DOHH2 (cell line): ENCODE measurements around the gene ARHGAP22.

ENCODE experiments used
- H3F3A ChIP-seq: fragments of 200-600 bp; sonication (generic), shearing (Covaris generic); 2 replicates; pipeline ENCODE4 v1.6.0; 2016; ENCODE audit warnings: antibody characterized with exemption, mild to moderate bottlenecking; ENCODE audit not compliant: control insufficient read depth, insufficient read depth
- H3K27ac ChIP-seq: fragments of 200-600 bp; sonication (generic); 2 replicates; pipeline ENCODE4 v1.5.1; 2014; ENCODE audit warnings: low read depth, mild to moderate bottlenecking, low read length, moderate library complexity
- H3K27me3 ChIP-seq: fragments of 200-600 bp; sonication (generic); 2 replicates; pipeline ENCODE4 v1.6.1; 2014; ENCODE audit warnings: mild to moderate bottlenecking, low read length, mixed read lengths; ENCODE audit not compliant: control insufficient read depth
- H3K36me3 ChIP-seq: fragments of 200-600 bp; sonication (generic); 2 replicates; pipeline ENCODE4 v1.6.1; 2014; ENCODE audit warnings: mild to moderate bottlenecking, low read length, moderate library complexity, mixed read lengths; ENCODE audit not compliant: control insufficient read depth
- H3K4me1 ChIP-seq: fragments of 200-600 bp; sonication (generic); 2 replicates; pipeline ENCODE4 v1.6.1; 2014; ENCODE audit warnings: mild to moderate bottlenecking, low read length, mixed read lengths; ENCODE audit not compliant: control insufficient read depth
- H3K4me2 ChIP-seq: fragments of 200-600 bp; sonication (generic); 2 replicates; pipeline ENCODE4 v1.6.0; 2014; ENCODE audit warnings: mild to moderate bottlenecking, low read length, moderate library complexity
- H3K4me3 ChIP-seq: fragments of 200-600 bp; sonication (generic); 2 replicates; pipeline ENCODE4 v1.5.1; 2014; ENCODE audit warnings: mild to moderate bottlenecking, low read length, mixed read lengths
- H3K79me2 ChIP-seq: fragments of 200-600 bp; sonication (generic); 2 replicates; pipeline ENCODE4 v1.6.1; 2014; ENCODE audit warnings: mild to moderate bottlenecking, low read length, mixed read lengths; ENCODE audit not compliant: control insufficient read depth
- H3K9me2 ChIP-seq: fragments of 200-600 bp; sonication (generic); replicated peaks from 2 replicates; pipeline ENCODE4 v1.6.1; 2014; ENCODE audit warnings: mild to moderate bottlenecking, low read length, mixed read lengths; ENCODE audit not compliant: control insufficient read depth
- H3K9me3 ChIP-seq: fragments of 200-600 bp; sonication (generic); 2 replicates; pipeline ENCODE4 v1.6.1; 2014; ENCODE audit warnings: antibody characterized with exemption, low read length, mixed read lengths; ENCODE audit not compliant: control insufficient read depth, insufficient read depth
- H4K20me1 ChIP-seq: fragments of 200-600 bp; sonication (generic); 2 replicates; pipeline ENCODE4 v1.6.0; 2014; ENCODE audit warnings: low read depth, mild to moderate bottlenecking, antibody characterized with exemption, low read length, moderate library complexity; ENCODE audit not compliant: control insufficient read depth, insufficient read depth
- EZH2phosphoT487 ChIP-seq: fragments of 200-600 bp; sonication (generic); IDR thresholded peaks from 2 replicates; pipeline ENCODE4 v1.6.1; 2017; ENCODE audit warnings: borderline replicate concordance, mild to moderate bottlenecking, antibody characterized with exemption, low read length, moderate library complexity, mixed read lengths
- TF ChIP-seq, protein P1 (sequence below): fragments of 200-600 bp; sonication (generic); IDR thresholded peaks from one replicate; pipeline ENCODE4 v1.5.1; 2014; ENCODE audit warnings: antibody characterized with exemption, mild to moderate bottlenecking, low read depth, low read length; ENCODE audit not compliant: poor library complexity, severe bottlenecking

ARHGAP22 gene

DNA sequence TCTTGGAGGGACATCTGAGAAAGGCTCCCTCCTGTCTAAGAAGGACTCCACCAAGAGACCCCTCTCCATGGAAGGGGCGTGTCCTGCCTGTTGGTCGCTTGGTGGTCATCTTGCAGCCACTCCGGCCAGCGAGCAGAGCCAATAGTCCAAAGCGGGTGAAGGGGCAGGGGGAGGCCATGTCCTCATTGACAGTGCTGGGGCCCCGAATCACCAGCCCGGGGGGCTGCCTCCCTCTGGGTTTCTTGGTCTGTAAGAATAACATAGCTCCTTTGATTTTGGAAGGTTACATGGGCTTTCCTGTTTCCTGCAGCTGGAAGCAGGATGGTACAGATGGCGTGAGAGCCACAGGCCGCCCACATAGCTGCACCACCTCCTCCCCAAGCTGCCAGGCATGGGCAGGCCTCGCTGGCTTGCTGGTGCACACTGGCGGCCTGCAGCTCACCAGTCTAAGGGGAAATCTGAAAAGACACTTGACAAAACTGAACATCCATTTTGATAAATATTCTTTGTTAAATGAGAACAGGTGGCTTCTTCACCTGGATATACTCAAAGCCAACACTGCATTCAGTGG, 105.8 kb downstream of the ARHGAP22 start:
- TF ChIP-seq, protein P1, sequence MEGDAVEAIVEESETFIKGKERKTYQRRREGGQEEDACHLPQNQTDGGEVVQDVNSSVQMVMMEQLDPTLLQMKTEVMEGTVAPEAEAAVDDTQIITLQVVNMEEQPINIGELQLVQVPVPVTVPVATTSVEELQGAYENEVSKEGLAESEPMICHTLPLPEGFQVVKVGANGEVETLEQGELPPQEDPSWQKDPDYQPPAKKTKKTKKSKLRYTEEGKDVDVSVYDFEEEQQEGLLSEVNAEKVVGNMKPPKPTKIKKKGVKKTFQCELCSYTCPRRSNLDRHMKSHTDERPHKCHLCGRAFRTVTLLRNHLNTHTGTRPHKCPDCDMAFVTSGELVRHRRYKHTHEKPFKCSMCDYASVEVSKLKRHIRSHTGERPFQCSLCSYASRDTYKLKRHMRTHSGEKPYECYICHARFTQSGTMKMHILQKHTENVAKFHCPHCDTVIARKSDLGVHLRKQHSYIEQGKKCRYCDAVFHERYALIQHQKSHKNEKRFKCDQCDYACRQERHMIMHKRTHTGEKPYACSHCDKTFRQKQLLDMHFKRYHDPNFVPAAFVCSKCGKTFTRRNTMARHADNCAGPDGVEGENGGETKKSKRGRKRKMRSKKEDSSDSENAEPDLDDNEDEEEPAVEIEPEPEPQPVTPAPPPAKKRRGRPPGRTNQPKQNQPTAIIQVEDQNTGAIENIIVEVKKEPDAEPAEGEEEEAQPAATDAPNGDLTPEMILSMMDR: no peak
- no peak for TF ChIP-seq EZH2phosphoT487
- Histone ChIP-seq H3K27ac (no peak overlapping the region), H3K9me2 (no peaks in the 10 kb centered on the region), H3F3A (no peaks in the 10 kb centered on the region), H3K4me2 (no peak overlapping the region), H3K4me1 (no peaks in the 10 kb centered on the region), H3K79me2 (no peaks in the 10 kb centered on the region), H3K27me3 (peaks cover 2% of the 10 kb centered on the region), H4K20me1 (no peaks in the 10 kb centered on the region), H3K4me3 (no peak overlapping the region), H3K9me3 (no peaks in the 10 kb centered on the region), H3K36me3 (no peaks in the 10 kb centered on the region)

DNA sequence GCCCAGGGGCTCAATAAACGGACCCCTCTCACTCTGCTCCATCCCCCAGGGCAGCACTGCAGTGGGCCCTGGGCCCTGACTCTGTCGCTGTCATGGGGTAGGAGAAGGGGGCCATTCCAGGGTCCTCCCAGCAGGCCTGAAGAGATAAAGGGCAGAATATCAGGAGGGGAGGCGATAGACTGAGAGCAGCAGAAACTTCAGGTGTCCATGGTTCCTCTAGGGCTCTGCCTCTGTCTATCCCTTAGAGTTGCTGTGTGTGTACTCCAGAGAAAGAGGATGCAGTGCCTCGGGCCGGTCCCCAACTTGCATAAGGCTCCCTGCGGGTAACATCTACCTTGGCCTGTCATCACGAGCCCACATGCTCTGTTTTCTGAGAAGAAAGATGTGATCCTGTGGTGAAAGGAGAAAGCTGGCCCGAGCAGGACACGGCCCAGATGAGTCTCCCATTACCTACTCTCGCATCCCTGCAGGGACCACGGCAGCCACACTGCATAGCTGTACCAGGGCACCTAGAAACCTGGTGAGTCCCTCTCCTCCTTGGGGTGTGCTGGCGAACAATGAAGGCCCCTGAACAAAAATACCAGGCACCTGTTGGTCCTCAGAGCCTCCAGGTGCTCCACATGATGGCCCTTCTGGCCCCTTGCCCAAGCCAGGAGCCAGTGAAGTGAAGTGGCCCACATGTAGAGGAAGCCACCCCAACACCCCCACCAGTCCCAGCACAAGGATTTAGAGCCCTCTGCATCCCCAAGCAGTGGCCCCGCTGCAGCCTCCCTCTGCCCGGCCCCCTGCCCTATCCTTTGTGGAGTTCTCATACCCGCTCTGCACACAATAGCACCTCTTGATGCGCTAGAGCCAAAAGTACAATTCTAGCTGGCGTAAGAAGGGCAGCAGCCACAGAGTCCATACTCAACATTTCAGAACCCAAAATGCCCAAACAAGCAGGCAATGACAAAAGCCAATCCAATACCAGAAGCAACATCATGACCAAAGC, 106.8 kb downstream of the ARHGAP22 start:
- Histone ChIP-seq H3K79me2 (no peaks in the 10 kb centered on the region), H3K4me3 (no peak overlapping the region), H4K20me1 (no peaks in the 10 kb centered on the region), H3K27ac (no peak overlapping the region), H3K9me3 (no peaks in the 10 kb centered on the region), H3K9me2 (no peaks in the 10 kb centered on the region), H3K4me1 (no peaks in the 10 kb centered on the region), H3K27me3 (peaks cover 11% of the 10 kb centered on the region), H3K36me3 (no peaks in the 10 kb centered on the region), H3K4me2 (no peak overlapping the region), H3F3A (no peaks in the 10 kb centered on the region)
- TF ChIP-seq EZH2phosphoT487: no peak
- TF ChIP-seq, protein P1: no peak

DNA sequence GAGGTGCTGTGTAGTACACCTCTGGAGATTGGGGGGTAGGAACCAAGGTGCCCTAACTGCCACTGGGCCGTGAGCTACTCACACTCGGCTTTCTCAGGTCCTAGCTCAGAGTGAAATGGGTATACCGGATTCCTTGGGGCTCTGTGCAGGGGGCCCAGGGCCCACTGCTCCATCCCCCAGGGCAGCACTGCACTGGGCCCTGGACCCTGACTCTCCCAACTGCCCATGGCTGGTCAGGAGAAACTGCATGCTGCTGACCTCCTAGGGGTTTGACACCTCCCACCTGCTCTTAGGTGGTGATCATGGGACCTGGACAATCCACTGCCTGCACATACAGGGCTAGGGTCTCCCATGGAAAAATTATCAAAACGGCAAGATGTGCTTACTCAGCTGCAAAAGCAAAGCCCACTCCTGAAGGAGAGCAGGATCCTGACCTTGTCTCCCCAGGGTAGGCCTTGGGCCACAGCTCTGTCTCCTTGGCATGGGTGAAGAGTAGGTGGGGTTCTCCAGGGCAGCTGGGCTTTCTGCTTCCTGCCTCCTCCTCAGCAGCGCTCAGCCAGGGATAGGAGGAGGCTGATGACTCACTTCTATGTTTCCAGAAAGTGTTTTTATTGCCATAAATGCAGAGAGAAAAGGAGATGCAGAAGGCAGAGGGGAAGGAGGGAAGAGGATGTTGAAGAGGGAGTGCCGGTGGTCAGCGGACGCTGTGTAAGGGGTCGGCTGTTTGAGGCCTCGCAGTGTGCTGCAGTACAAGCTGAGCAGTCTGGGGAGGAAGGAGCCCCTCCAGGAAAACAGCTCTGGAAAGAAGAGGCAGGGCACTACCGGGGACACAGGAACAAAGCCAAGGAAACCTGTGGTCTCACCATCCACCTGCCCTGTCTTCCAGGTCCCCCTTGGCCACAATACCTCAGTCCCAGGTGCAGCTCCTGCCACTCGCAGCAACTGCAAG, 107.8 kb downstream of the ARHGAP22 start:
- H3K36me3 ChIP-seq: no peaks in the 10 kb centered on the region
- no peak overlapping the region for H3K4me2 ChIP-seq
- H3K27me3 ChIP-seq: peaks cover 11% of the 10 kb centered on the region
- no peak overlapping the region for H3K4me3 ChIP-seq
- no peak overlapping the region for H3K27ac ChIP-seq
- no peaks in the 10 kb centered on the region for H3K9me3 ChIP-seq
- H4K20me1 ChIP-seq: no peaks in the 10 kb centered on the region
- no peaks in the 10 kb centered on the region for H3F3A ChIP-seq
- H3K79me2 ChIP-seq: no peaks in the 10 kb centered on the region
- TF ChIP-seq, protein P1: no peak
- TF ChIP-seq EZH2phosphoT487: no peak
- no peaks in the 10 kb centered on the region for H3K9me2 ChIP-seq
- no peaks in the 10 kb centered on the region for H3K4me1 ChIP-seq
